ENCODE data around the gene BAIAP2. TPM values are rescaled to one million over a fixed set of nuclear protein-coding genes. Genes with fewer than 3 reads are reported as not detected.

Gene BAIAP2
- total and polyA plus RNA-seq, 10 donors, result 2.8 to 33.2 (median 17.8) TPM

DNA sequence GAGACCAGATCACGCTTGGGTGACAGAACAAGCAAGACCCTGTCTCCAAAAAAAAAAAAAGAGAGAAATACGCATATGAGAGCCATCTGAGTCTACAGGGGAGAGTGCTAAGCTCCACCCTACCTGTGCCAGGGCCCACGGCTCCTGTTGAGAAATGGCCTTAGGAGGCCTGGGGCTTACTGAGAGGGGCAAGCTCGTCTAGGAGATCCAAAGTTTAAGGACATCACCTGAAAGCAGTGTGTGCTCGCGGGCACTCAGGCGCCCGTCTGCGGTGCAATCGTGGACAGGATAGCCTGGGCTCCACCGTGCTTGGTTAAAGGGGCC lies 14.5 kb upstream of the BAIAP2 start:
- H3K4me1 ChIP-seq, result peaks cover 15 to 58% (median 37%) of the 10 kb centered on the region in 6 donors
- no peaks in the 10 kb centered on the region for H3K36me3 ChIP-seq
- intact Hi-C loops (cut with DNase I; ENCODE audit: low total_unique reads), result loop anchor here (10.0 kb wide), 1 partner anchor 74 kb away; no protein-coding TSS in a partner anchor
- DNase-seq, result no peak
- H3K27me3 ChIP-seq (replicated peaks in 1 of 7), result peaks cover 0 to 20% (median 0%) of the 10 kb centered on the region in 7 donors
- TF ChIP-seq POLR2AphosphoS5 (IDR thresholded peaks at IDR 0.05), result no peak
- TF ChIP-seq POLR2A (IDR thresholded peaks at IDR 0.05), result no peak
- no peak for TF ChIP-seq CTCF (IDR thresholded peaks at IDR 0.05 in 8 of 11, conservative IDR thresholded peaks at IDR 0.05 in 3 of 11)
- no peak overlapping the region for H3K4me3 ChIP-seq
- peaks cover 0 to 18% (median 10%) of the 10 kb centered on the region in 8 donors for H3K9me3 ChIP-seq
- WGBS, 5 donors, result 82 to 94% (median 90%) methylated on average over 10 to 11 of the region's 11 CpGs
- no peak overlapping the region for H3K27ac ChIP-seq

DNA sequence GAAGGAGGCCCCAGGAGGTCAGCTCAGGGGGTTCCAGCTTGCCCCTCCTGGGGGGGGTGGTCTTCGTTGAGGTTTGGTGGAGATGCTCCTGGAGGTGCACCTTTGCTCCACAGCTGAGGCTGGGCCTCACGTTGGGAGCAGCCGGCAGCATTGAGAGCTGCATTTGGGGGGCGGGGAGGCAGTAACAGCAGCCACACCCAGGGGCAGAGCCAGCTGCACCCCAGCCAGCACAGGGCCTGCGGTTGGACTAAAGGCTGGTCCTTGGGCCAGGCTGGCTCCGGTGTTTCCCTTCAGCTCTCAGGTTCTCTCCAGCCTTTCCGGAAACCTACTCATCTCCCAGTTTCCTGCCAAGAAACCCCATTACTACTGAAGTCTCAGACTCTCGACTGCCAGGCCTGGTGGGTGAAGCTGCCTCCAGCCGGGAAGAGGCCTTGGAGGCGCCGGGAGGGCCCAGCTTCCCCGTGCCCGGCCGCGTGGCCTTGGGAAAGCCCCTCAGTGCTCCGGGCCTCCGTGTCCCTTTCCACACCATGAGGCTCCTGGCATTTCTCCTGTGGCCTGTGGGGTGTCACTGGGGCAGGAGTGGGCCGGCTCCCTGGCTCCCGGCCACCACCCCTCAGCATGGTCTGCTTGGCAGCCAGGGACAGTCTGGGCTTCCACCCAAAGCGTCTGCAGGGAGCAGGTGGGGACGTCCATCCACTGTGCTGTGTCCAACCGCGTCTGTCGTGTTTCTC lies 14.0 kb upstream of the BAIAP2 start:
- Histone ChIP-seq H3K36me3 (no peaks in the 10 kb centered on the region), H3K4me3 (no peak overlapping the region), H3K9me3 (peaks cover 0 to 12% (median 10%) of the 10 kb centered on the region in 8 donors), H3K27ac (no peak overlapping the region), H3K27me3 (replicated peaks in 1 of 7) (peaks cover 0 to 25% (median 0%) of the 10 kb centered on the region in 7 donors), H3K4me1 (peaks cover 15 to 58% (median 37%) of the 10 kb centered on the region in 6 donors)
- intact Hi-C loops (cut with DNase I; ENCODE audit: low total_unique reads), result loop anchor here (10.0 kb wide), 1 partner anchor 74 kb away; no protein-coding TSS in a partner anchor
- peak; percentile 73 for DNase-seq
- TF ChIP-seq POLR2A (IDR thresholded peaks at IDR 0.05) (no peak), POLR2AphosphoS5 (IDR thresholded peaks at IDR 0.05) (no peak), CTCF (IDR thresholded peaks at IDR 0.05 in 8 of 11, conservative IDR thresholded peaks at IDR 0.05 in 3 of 11) (no peak)
- WGBS, 5 donors, result 56 to 84% (median 71%) methylated on average over 16 to 24 of the region's 24 CpGs

- H3K4me3 ChIP-seq, result no peak overlapping the region
- intact Hi-C loops (cut with DNase I; ENCODE audit: low total_unique reads), result loop anchor here (10.0 kb wide), 1 partner anchor 73 kb away; no protein-coding TSS in a partner anchor
- H3K4me1 ChIP-seq, result peaks cover 15 to 58% (median 37%) of the 10 kb centered on the region in 6 donors
- 83 to 90% (median 89%) methylated on average over 18 to 19 of the region's 19 CpGs for WGBS, 5 donors
- H3K27ac ChIP-seq, result no peak overlapping the region
- peaks cover 0 to 33% (median 0%) of the 10 kb centered on the region in 7 donors for H3K27me3 ChIP-seq (replicated peaks in 1 of 7)
- TF ChIP-seq POLR2AphosphoS5 (IDR thresholded peaks at IDR 0.05) (no peak), POLR2A (IDR thresholded peaks at IDR 0.05) (no peak), CTCF (IDR thresholded peaks at IDR 0.05 in 8 of 11, conservative IDR thresholded peaks at IDR 0.05 in 3 of 11) (no peak)
- peaks cover 0 to 5% (median 3%) of the 10 kb centered on the region in 8 donors for H3K9me3 ChIP-seq
- H3K36me3 ChIP-seq, result no peaks in the 10 kb centered on the region
- DNase-seq, result no peak
Measured at GRCh38 chr17:81021531-81022343, 13.2 kb upstream of the BAIAP2 start.

- Histone ChIP-seq H3K4me1 (peaks cover 14 to 52% (median 33%) of the 10 kb centered on the region in 6 donors), H3K27me3 (replicated peaks in 1 of 7) (peaks cover 0 to 39% (median under 1%) of the 10 kb centered on the region in 7 donors), H3K36me3 (no peaks in the 10 kb centered on the region), H3K27ac (no peak overlapping the region), H3K9me3 (peaks cover 0 to 5% (median 0%) of the 10 kb centered on the region in 8 donors), H3K4me3 (no peak overlapping the region)
- 84 to 96% (median 88%) methylated on average over 3 to 6 of the region's 6 CpGs for WGBS, 5 donors
- no peak for DNase-seq
- intact Hi-C loops (cut with DNase I; ENCODE audit: low total_unique reads), result loop anchor here (10.0 kb wide), 1 partner anchor 72 kb away; no protein-coding TSS in a partner anchor
- no peak for TF ChIP-seq POLR2AphosphoS5 (IDR thresholded peaks at IDR 0.05)
- no peak for TF ChIP-seq POLR2A (IDR thresholded peaks at IDR 0.05)
- TF ChIP-seq CTCF (IDR thresholded peaks at IDR 0.05 in 8 of 11, conservative IDR thresholded peaks at IDR 0.05 in 3 of 11), result no peak
Measured at GRCh38 chr17:81022344-81022676, 12.6 kb upstream of the BAIAP2 start.
